Suprapubic skin (tissue), 4 donors: ENCODE results near the gene PLCB1. TPM values are rescaled to one million over a fixed set of nuclear protein-coding genes. Genes with fewer than 3 reads are reported as not detected.
"Not testable (repeated sequence)": the region's sequence is repeated elsewhere in the genome, so short reads cannot be mapped to it uniquely, and the experiment has no call there.

ENCODE experiments used
- DNase-seq, 2 donors: peaks; one replicate each; pipeline ENCODE4 v3.0.0-alpha.2; 2019; ENCODE audit warnings: low spot score in 2 of 2
- H3K27ac ChIP-seq: fragments of 200-600 bp; sonication (generic); one replicate; pipeline ENCODE4 v1.5.1; 2019
- H3K27me3 ChIP-seq: fragments of 200-600 bp; sonication (generic); one replicate; pipeline ENCODE4 v1.5.1; 2019
- H3K36me3 ChIP-seq: fragments of 200-600 bp; sonication (generic); one replicate; pipeline ENCODE4 v1.5.1; 2019
- H3K4me1 ChIP-seq: fragments of 200-600 bp; sonication (generic); one replicate; pipeline ENCODE4 v1.5.1; 2019
- H3K4me3 ChIP-seq: fragments of 200-600 bp; sonication (generic); one replicate; pipeline ENCODE4 v1.5.1; 2019; ENCODE audit warnings: mild to moderate bottlenecking
- H3K9me3 ChIP-seq: fragments of 200-600 bp; sonication (generic); one replicate; pipeline ENCODE4 v1.5.1; 2019
- EP300 ChIP-seq: sonication (generic); formaldehyde crosslinking; IDR thresholded peaks from one replicate; pipeline ENCODE4 v1.6.1; 2017; ENCODE audit warnings: antibody characterized with exemption
- POLR2A ChIP-seq, 2 donors: fragments of 450-650 bp; IDR thresholded peaks; one replicate each; pipeline ENCODE4 v1.6.1; 2017; ENCODE audit warnings: antibody characterized with exemption in 2 of 2, mild to moderate bottlenecking in 2 of 2, moderate library complexity in 2 of 2
- POLR2AphosphoS5 ChIP-seq, 3 donors: sonication (generic); formaldehyde crosslinking; IDR thresholded peaks; one replicate each; pipeline ENCODE4 v1.6.1; 2017; ENCODE audit warnings: antibody characterized with exemption in 3 of 3
- WGBS: methylation state at CpG from one replicate; pipeline ENCODE4 v1.1.5; 2018; 5-methylcytosine and 5-hydroxymethylcytosine counted together
- total RNA-seq, 4 donors: library from RNA; depleted of rRNA; stranded (reverse); fragments of >200 nt; gene quantifications; one replicate each; pipeline ENCODE4 v1.1.0, GENCODE V29; 2016
- TF ChIP-seq, protein P1 (sequence below), 2 donors: fragments of 200-600 bp in 1 of 2; fragments of 450-650 bp in 1 of 2; sonication (generic) in 1 of 2; IDR thresholded peaks; one replicate each; pipeline ENCODE4 v1.5.1; 2016 to 2019; ENCODE audit warnings: antibody characterized with exemption in 2 of 2, mild to moderate bottlenecking in 1 of 2, moderate library complexity in 1 of 2

PLCB1 gene
- total RNA-seq, 4 donors from 2014 or later, result 3.9 to 15.6 (median 6.7) TPM

DNA sequence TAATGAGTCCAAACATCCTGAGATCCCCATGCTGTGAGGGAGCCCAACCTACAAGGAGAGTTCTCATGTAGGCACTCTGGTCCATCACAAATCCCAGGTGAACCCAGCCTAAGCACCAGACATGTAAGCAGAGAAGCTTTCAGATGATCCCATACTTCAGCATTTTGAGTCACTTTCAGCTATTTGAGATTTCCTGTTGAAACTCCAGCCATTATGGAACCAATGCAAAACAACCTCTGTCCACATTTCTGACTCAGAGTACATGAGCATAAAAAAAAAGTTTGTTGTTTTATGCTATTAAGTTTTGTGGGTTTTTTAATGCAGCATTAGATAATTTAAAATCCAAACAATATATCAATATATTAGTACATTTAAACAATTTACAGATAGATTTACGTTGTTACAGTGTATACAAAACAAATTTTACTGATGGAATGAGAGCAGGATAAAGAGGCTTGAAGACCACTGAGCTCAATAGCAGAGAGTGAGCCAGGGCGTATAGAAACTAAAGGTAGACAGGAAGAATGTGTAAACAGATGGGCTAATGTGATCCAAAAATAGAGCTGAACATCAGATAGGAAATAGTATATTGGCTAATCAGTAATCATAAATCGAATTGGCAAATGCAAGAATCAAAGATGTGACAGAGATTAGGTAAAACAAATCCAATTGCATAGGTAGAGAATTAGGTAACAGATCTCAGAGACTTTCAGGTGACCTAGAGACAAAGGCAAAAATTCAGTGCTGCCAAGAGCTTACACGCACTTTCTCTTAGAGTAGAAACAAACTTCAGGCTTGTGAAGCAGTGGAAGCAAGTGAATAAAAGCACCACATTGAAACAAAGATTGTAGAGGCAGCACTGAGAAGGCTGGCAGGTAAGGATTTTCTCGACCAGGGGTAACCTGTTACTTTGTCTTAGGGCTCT lies 36.2 kb upstream of the PLCB1 start:
- H3K9me3 ChIP-seq, result no peaks in the 10 kb centered on the region
- no peak for DNase-seq
- no peak overlapping the region for H3K27ac ChIP-seq
- no peak overlapping the region for H3K4me3 ChIP-seq
- TF ChIP-seq, protein P1, sequence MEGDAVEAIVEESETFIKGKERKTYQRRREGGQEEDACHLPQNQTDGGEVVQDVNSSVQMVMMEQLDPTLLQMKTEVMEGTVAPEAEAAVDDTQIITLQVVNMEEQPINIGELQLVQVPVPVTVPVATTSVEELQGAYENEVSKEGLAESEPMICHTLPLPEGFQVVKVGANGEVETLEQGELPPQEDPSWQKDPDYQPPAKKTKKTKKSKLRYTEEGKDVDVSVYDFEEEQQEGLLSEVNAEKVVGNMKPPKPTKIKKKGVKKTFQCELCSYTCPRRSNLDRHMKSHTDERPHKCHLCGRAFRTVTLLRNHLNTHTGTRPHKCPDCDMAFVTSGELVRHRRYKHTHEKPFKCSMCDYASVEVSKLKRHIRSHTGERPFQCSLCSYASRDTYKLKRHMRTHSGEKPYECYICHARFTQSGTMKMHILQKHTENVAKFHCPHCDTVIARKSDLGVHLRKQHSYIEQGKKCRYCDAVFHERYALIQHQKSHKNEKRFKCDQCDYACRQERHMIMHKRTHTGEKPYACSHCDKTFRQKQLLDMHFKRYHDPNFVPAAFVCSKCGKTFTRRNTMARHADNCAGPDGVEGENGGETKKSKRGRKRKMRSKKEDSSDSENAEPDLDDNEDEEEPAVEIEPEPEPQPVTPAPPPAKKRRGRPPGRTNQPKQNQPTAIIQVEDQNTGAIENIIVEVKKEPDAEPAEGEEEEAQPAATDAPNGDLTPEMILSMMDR (IDR thresholded peaks at IDR 0.05), result no peak
- no peak for TF ChIP-seq POLR2A (IDR thresholded peaks at IDR 0.05)
- no peaks in the 10 kb centered on the region for H3K36me3 ChIP-seq
- 61% methylated on average over 5 of the region's 5 CpGs for WGBS
- peaks cover 15% of the 10 kb centered on the region for H3K4me1 ChIP-seq
- no peaks in the 10 kb centered on the region for H3K27me3 ChIP-seq

DNA sequence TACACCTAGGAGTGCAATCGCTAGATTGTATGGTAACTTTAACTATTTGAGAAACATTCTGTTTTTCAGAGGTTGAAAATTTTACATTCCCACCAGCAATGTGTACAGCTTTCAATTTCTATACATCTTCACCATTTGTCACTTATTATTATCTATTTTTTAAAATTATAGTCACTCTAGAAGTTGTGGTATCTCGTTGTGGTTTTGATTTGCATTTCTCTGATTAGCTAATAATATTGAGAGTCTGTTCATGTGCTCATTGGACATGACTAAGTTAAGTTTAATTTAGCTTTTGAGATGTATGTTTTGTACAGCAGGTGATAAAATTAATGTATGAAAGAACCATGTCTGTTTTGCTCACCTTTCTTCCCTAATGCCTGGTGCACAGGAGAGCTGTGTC lies 34.8 kb upstream of the PLCB1 start:
- WGBS, result 70% methylated on average over 2 of the region's 2 CpGs

DNA sequence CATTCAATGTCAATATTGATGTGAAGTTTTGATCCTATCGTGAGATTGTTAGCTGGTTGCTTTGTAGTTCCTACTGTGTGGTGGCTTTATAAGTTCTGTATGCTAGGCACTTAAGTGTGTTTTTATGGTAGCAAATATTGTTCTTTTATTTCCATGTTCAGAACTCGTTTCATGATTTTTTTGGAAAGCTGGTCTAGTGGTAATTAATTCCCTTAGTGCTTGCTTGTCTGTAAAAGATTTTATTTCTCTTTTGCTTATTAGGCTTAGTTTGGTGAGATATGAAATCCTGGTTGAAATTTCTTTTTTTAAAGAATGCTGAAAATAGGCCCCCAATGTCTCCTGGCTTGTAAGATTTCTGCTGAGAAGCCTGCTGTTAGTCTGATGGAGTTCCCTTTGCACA lies 27.8 kb upstream of the PLCB1 start:
- Histone ChIP-seq H3K4me1 (no peaks in the 10 kb centered on the region), H3K9me3 (peaks cover 7% of the 10 kb centered on the region), H3K36me3 (no peaks in the 10 kb centered on the region), H3K4me3 (no peak overlapping the region), H3K27ac (no peak overlapping the region), H3K27me3 (no peaks in the 10 kb centered on the region)
- TF ChIP-seq POLR2A (IDR thresholded peaks at IDR 0.05), result no peak
- TF ChIP-seq, protein P1 (IDR thresholded peaks at IDR 0.05), result no peak
- TF ChIP-seq POLR2AphosphoS5 (IDR thresholded peaks at IDR 0.05), result no peak
- TF ChIP-seq EP300, result no peak
- no peak for DNase-seq
- WGBS, result 91% methylated on average over 2 of the region's 2 CpGs

More for the DNA sequence above, 34.8 kb upstream of the PLCB1 start:
- Histone ChIP-seq H3K27me3 (no peaks in the 10 kb centered on the region), H3K9me3 (no peaks in the 10 kb centered on the region), H3K4me1 (peaks cover 15% of the 10 kb centered on the region), H3K4me3 (no peak overlapping the region), H3K27ac (no peak overlapping the region), H3K36me3 (no peaks in the 10 kb centered on the region)
- no peak for DNase-seq
- no peak for TF ChIP-seq EP300
- TF ChIP-seq, protein P1 (IDR thresholded peaks at IDR 0.05), result no peak
- no peak for TF ChIP-seq POLR2A (IDR thresholded peaks at IDR 0.05)
- TF ChIP-seq POLR2AphosphoS5 (IDR thresholded peaks at IDR 0.05), result no peak

DNA sequence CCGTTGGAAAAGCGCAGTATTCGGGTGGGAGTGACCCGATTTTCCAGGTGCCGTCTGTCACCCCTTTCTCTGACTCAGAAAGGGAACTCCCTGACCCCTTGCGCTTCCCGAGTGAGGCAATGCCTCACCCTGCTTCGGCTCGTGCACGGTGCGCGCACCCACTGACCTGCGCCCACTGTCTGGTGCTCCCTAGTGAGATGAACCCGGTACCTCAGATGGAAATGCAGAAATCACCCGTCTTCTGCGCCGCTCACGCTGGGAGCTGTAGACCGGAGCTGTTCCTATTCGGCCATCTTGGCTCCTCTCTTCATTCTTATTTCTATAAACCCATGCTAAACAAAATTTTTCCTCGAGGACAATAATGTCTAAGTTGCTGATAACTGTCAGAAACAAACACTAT lies 17.5 kb upstream of the PLCB1 start:
- not testable (repeated sequence) for DNase-seq, H3K36me3 ChIP-seq, H3K27me3 ChIP-seq, H3K27ac ChIP-seq, H3K4me3 ChIP-seq, H3K9me3 ChIP-seq, H3K4me1 ChIP-seq
- WGBS, result 95% methylated on average over 8 of the region's 21 CpGs

DNA sequence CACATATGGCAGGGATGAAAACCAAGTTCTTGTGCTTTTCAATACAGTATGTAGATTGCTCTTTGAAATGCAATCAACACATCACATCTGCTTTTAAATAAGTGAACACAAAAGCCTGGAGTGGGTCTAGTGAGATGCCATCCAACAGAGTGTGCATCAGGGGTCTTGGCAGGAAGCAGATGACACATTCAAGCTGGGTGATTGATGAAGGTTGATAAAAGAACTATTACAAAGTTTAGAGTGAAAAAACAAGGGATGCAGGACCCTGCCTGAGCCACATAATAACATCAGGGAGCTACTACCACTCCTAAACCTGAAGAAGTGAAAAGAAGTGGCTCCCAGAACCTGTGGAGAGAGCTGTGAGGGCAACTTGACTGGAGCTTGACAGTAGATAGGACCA lies 16.6 kb upstream of the PLCB1 start:
- H3K27ac ChIP-seq, result no peak overlapping the region

More for the DNA sequence above, 16.6 kb upstream of the PLCB1 start:
- no peaks in the 10 kb centered on the region for H3K4me1 ChIP-seq
- no peaks in the 10 kb centered on the region for H3K36me3 ChIP-seq
- no peaks in the 10 kb centered on the region for H3K9me3 ChIP-seq
- H3K27me3 ChIP-seq, result no peaks in the 10 kb centered on the region
- TF ChIP-seq POLR2A (IDR thresholded peaks at IDR 0.05) (no peak), EP300 (no peak), POLR2AphosphoS5 (IDR thresholded peaks at IDR 0.05) (no peak)
- TF ChIP-seq, protein P1 (IDR thresholded peaks at IDR 0.05), result no peak
- no peak overlapping the region for H3K4me3 ChIP-seq
- DNase-seq, result no peak
